Measurements from ENCODE around the gene CD86.
A peak's percentile ranks its signal among the peaks of the same experiment; 100 is the strongest.

The CD86 gene

GRCh38 chr3:122055215-122055614 is at the start of gene CD86:
Gene CD86, plus strand, starts transcription at chr3:122055362. Its CDS starts 128 bp downstream, at chr3:122055490.
- Mint-ChIP-seq H3K36me3 (ENCODE audit: low read depth) (no peaks in the 10 kb centered on the region), H3K27ac (peak within 1 kb of the TSS; percentile 42), H3K4me1 (ENCODE audit: low read depth) (peaks cover 12% of the 10 kb centered on the region), H3K9me3 (no peaks in the 10 kb centered on the region), H3K27me3 (peaks cover 44% of the 10 kb centered on the region), H3K4me3 (peak within 1 kb of the TSS; percentile 24)

DNA sequence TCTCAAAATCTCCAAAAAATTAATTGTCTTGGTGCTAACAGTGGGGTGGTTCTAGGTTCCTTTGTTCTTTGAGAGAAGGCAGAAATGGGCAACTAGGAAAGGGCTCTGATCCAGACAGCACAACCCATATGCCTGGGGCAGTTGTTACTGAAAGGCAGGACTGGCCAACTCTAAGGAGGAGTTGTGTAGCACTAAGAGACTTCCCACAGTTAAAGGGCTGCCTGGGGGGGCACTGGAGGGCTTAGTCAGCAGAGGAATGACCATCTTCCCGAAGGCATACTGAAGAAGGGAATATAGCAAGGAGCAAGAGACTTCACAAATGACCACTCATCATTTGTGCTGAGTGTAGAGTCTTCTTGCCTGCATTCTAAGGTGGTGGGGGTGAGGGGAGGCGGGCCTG is 48.9 kb upstream of the CD86 start:
- H3K27me3 Mint-ChIP-seq = peaks cover 20% of the 10 kb centered on the region
- peaks cover 30% of the 10 kb centered on the region for H3K4me1 Mint-ChIP-seq (ENCODE audit: low read depth)
- H3K9me3 Mint-ChIP-seq = no peaks in the 10 kb centered on the region
- no peak overlapping the region for H3K27ac Mint-ChIP-seq
- H3K36me3 Mint-ChIP-seq (ENCODE audit: low read depth) = no peaks in the 10 kb centered on the region
- H3K4me3 Mint-ChIP-seq = no peak overlapping the region

DNA sequence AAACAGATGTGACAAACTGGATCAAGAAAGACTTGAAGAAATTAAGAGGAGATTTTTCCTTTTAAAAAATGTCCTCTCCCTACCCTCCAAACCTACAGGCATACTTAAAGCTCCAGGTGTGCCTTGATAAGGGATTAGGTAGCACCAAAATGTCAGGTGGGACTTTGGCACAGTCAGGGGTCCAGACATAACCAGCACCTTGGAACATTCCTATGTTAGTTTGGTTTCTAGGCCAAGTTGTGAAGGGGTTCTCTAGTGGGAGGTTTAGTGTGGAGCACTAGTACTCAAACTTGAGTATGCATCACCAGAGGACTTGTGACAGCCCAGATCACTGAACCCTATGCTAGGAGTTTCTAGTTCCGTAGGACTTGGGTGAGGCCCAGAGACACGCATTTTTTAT is 47.0 kb upstream of the CD86 start:
- no peak overlapping the region for H3K27ac Mint-ChIP-seq
- peaks cover 10% of the 10 kb centered on the region for H3K27me3 Mint-ChIP-seq
- H3K9me3 Mint-ChIP-seq = no peaks in the 10 kb centered on the region
- no peak overlapping the region for H3K4me3 Mint-ChIP-seq
- no peaks in the 10 kb centered on the region for H3K36me3 Mint-ChIP-seq (ENCODE audit: low read depth)
- H3K4me1 Mint-ChIP-seq (ENCODE audit: low read depth) = peaks cover 23% of the 10 kb centered on the region

DNA sequence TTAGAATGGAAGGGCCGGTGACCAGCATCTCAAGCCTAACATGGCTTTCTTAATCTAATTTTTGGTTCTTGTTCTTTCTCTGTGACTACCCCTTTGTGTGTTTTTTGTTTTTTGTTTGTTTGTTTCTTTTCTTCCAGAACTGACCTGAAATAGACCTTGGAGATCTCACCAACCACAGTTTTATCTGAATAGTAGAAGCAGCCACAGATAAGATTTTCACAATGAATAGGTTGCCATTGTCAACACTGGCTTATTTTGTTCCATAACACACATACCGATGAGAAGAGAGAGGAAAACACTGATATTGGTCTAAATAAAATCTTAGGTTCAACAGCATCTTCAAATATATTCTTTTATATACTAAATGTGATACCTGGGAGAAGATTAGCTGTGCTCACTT is 44.7 kb upstream of the CD86 start:
- H3K4me1 Mint-ChIP-seq (ENCODE audit: low read depth) = peaks cover 12% of the 10 kb centered on the region
- no peak overlapping the region for H3K27ac Mint-ChIP-seq
- no peak overlapping the region for H3K4me3 Mint-ChIP-seq
- H3K9me3 Mint-ChIP-seq = no peaks in the 10 kb centered on the region
- peaks cover 3% of the 10 kb centered on the region for H3K27me3 Mint-ChIP-seq
- no peaks in the 10 kb centered on the region for H3K36me3 Mint-ChIP-seq (ENCODE audit: low read depth)

GRCh38 chr3:122011396-122011795 is 43.8 kb upstream of the CD86 start:
- no peaks in the 10 kb centered on the region for H3K36me3 Mint-ChIP-seq (ENCODE audit: low read depth)
- H3K27me3 Mint-ChIP-seq = peaks cover 8% of the 10 kb centered on the region
- no peak overlapping the region for H3K4me3 Mint-ChIP-seq
- H3K4me1 Mint-ChIP-seq (ENCODE audit: low read depth) = peaks cover 12% of the 10 kb centered on the region
- peaks cover 5% of the 10 kb centered on the region for H3K9me3 Mint-ChIP-seq
- H3K27ac Mint-ChIP-seq = no peak overlapping the region

DNA sequence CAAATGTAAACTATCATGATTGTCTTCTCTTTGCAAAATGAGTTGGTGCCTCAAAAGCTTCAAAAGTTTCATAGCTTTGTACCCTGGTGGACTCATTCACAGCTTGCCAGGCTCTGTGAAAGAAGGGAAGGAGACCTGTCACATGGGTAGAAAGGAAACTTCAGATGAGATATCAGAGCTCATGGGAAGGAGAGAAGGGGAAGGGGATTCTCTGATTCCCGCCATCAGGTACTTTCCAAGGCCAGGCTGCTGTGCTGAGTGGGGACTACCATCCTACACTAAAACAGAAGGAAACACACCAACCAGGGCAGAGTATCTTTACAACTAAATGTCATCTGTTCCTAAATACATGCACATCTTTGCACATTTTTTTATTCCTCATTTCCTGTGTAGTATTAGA is 42.3 kb upstream of the CD86 start:
- Mint-ChIP-seq H3K4me1 (ENCODE audit: low read depth) (peaks cover 12% of the 10 kb centered on the region), H3K27ac (no peak overlapping the region), H3K4me3 (no peak overlapping the region), H3K27me3 (peaks cover 6% of the 10 kb centered on the region), H3K9me3 (peaks cover 5% of the 10 kb centered on the region), H3K36me3 (ENCODE audit: low read depth) (no peaks in the 10 kb centered on the region)

- Mint-ChIP-seq H3K4me1 (ENCODE audit: low read depth) (peaks cover 12% of the 10 kb centered on the region), H3K27ac (no peak overlapping the region), H3K36me3 (ENCODE audit: low read depth) (no peaks in the 10 kb centered on the region), H3K9me3 (peaks cover 5% of the 10 kb centered on the region), H3K27me3 (peaks cover 6% of the 10 kb centered on the region), H3K4me3 (no peak overlapping the region)
Measured at GRCh38 chr3:122013448-122013925, 41.7 kb upstream of the CD86 start.

DNA sequence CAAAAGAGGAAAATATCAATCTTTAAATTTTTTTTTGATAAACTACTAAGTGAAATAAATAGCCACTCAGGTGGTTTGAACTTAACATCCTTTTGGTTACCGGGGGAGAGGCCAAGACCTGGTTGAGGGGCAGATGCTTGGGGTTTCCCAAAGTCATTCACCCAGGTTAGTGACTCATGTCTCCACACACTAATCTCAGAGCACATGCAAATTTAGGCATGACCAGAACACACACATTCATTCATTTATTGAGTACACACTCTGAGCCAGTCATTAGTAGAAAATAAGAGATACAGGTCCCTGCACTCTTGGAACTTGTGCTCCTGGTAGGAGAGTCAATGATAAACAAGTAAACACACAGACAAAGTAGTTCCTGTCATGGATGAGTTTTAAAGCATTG is 40.4 kb upstream of the CD86 start:
- Mint-ChIP-seq H3K27me3 (peaks cover 15% of the 10 kb centered on the region), H3K4me3 (no peak overlapping the region), H3K27ac (no peak overlapping the region), H3K4me1 (ENCODE audit: low read depth) (peaks cover 12% of the 10 kb centered on the region), H3K36me3 (ENCODE audit: low read depth) (no peaks in the 10 kb centered on the region), H3K9me3 (peaks cover 5% of the 10 kb centered on the region)

DNA sequence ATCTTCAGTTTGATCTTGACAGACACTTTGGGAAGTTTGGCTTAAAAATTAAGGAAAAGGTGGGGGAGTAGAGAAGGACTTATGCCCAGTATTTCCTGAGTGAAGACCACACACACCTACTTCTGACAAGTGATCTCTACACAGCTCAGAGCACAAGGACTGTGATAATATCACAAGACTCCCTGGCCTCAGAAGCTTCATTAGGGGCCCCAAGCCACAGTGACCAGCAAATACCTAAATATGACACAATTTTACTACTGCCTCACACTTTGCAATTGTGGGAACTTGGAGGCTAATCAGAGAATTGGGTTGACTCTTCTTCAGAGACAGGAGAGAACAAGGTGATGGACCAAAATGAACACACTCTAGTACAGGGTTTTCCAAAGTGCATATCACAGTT is 35.7 kb upstream of the CD86 start:
- Mint-ChIP-seq H3K4me1 (ENCODE audit: low read depth) (peaks cover 17% of the 10 kb centered on the region), H3K27me3 (peaks cover 35% of the 10 kb centered on the region), H3K27ac (no peak overlapping the region), H3K4me3 (no peak overlapping the region), H3K36me3 (ENCODE audit: low read depth) (no peaks in the 10 kb centered on the region), H3K9me3 (peaks cover 5% of the 10 kb centered on the region)

DNA sequence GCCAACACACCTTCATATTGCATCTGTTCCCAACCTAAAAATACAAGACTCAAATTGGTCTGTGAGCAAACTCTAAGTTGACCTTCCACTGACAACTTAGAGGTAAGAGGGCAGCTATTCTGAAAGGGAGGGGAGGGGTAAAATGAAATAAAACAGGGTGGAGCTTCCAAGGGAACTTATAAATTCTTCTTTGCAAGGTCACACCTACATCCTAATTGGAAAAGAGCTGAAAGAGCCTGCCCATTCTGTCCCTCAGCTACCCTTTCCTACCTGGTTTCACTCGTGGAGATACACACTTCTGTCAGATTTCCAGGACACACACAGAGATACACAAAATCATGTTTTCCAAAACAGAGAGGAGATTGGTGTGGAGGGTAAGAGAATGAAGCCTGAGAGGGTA is 34.1 kb upstream of the CD86 start:
- Mint-ChIP-seq H3K4me3 (peak overlapping the region; percentile 24), H3K27ac (no peak overlapping the region), H3K9me3 (peaks cover under 1% of the 10 kb centered on the region), H3K4me1 (ENCODE audit: low read depth) (peaks cover 8% of the 10 kb centered on the region), H3K36me3 (ENCODE audit: low read depth) (no peaks in the 10 kb centered on the region), H3K27me3 (peaks cover 31% of the 10 kb centered on the region)

- peaks cover 8% of the 10 kb centered on the region for H3K4me1 Mint-ChIP-seq (ENCODE audit: low read depth)
- peak within 1 kb of the TSS; percentile 62 for H3K4me3 Mint-ChIP-seq
- H3K9me3 Mint-ChIP-seq = no peaks in the 10 kb centered on the region
- H3K36me3 Mint-ChIP-seq (ENCODE audit: low read depth) = no peaks in the 10 kb centered on the region
- peak within 1 kb of the TSS; percentile 50 for H3K27ac Mint-ChIP-seq
- H3K27me3 Mint-ChIP-seq = peaks cover 30% of the 10 kb centered on the region
Measured at GRCh38 chr3:122021811-122022401, 33.3 kb upstream of the CD86 start, which contains the start of gene ILDR1. Gene ILDR1, minus strand, starts transcription at chr3:122022247. Its CDS starts 170 bp downstream, at chr3:122022077.

DNA sequence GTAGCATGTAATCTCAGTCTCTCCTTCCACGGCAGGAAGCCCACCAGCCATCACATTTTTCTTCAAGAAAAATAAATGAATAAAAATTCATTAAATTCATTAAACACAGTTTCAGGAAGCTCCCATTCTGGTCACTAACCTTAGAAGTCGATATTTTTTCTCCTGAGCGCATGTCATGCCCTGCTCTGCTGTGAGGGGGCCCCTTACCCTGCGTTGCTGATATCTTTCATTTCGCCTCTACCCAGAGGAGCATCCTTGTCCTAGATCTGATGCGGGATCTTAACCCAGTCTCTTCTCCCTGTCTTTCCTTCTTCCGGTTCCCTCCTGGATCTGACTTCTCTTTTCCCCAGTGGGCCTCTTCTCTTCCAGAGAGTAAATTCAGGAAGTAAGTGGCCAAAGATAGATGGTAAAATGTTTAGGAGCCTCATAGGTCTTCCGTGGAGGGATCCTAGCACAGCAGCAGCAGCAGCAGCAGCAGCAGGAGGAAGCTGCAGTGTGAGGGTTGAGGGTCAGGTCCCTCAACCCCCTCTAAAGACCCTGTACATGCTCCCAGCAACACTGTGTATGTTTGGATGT is 31.7 kb upstream of the CD86 start:
- H3K27ac Mint-ChIP-seq = no peak overlapping the region
- no peaks in the 10 kb centered on the region for H3K36me3 Mint-ChIP-seq (ENCODE audit: low read depth)
- peaks cover 30% of the 10 kb centered on the region for H3K27me3 Mint-ChIP-seq
- H3K4me3 Mint-ChIP-seq = no peak overlapping the region
- H3K9me3 Mint-ChIP-seq = no peaks in the 10 kb centered on the region
- peaks cover 8% of the 10 kb centered on the region for H3K4me1 Mint-ChIP-seq (ENCODE audit: low read depth)

GRCh38 chr3:122024800-122025199 is 30.4 kb upstream of the CD86 start:
- H3K27ac Mint-ChIP-seq = no peak overlapping the region
- no peaks in the 10 kb centered on the region for H3K36me3 Mint-ChIP-seq (ENCODE audit: low read depth)
- H3K4me3 Mint-ChIP-seq = no peak overlapping the region
- H3K27me3 Mint-ChIP-seq = peaks cover 20% of the 10 kb centered on the region
- H3K4me1 Mint-ChIP-seq (ENCODE audit: low read depth) = peaks cover 8% of the 10 kb centered on the region
- H3K9me3 Mint-ChIP-seq = no peaks in the 10 kb centered on the region

GRCh38 chr3:122025296-122025695 is 29.9 kb upstream of the CD86 start:
- Mint-ChIP-seq H3K4me1 (ENCODE audit: low read depth) (peaks cover 12% of the 10 kb centered on the region), H3K27ac (no peak overlapping the region), H3K9me3 (no peaks in the 10 kb centered on the region), H3K4me3 (no peak overlapping the region), H3K27me3 (peaks cover 17% of the 10 kb centered on the region), H3K36me3 (ENCODE audit: low read depth) (no peaks in the 10 kb centered on the region)

- Mint-ChIP-seq H3K27ac (peak overlapping the region; percentile 45), H3K27me3 (peaks cover 11% of the 10 kb centered on the region), H3K9me3 (peaks cover 8% of the 10 kb centered on the region), H3K4me1 (ENCODE audit: low read depth) (peaks cover 20% of the 10 kb centered on the region), H3K4me3 (peak overlapping the region; percentile 14), H3K36me3 (ENCODE audit: low read depth) (peaks cover 5% of the 10 kb centered on the region)
Measured at GRCh38 chr3:122030381-122031122, 24.6 kb upstream of the CD86 start.

All from stimulated activated naive CD8-positive, alpha-beta T cell treated with anti-CD3 and anti-CD28 coated beads, Interleukin-15, Interleukin-2, amounts not matched to agents 100 ng/mL and 50 ng/mL, for 24 hours (primary cell).